ENCODE data around the gene PIGP. TPM values are rescaled to one million over a fixed set of nuclear protein-coding genes. Genes with fewer than 3 reads are reported as not detected.

PIGP gene
- total and polyA plus RNA-seq, 9 of the 15 experiments (the other 6 are each of a cell fraction or from before 2014, with no cell fraction given): 18.3 to 122 (median 35.6) TPM

GRCh38 chr21:37073417-37074196, 736 bp upstream of the PIGP start (continued):
- no peak for TF ChIP-seq SP2 (IDR thresholded peaks at IDR 0.05; ENCODE audit: extremely low read depth, low read depth, low read length, poor library complexity, severe bottlenecking)
- TF ChIP-seq ZBTB33 (CRISPR knock-in tag; IDR thresholded peaks at IDR 0.05): no peak
- TF ChIP-seq MTA3 (IDR thresholded peaks at IDR 0.05; ENCODE audit: borderline replicate concordance): peak; percentile 85
- TF ChIP-seq POLR3G (IDR thresholded peaks at IDR 0.05; ENCODE audit: extremely low read depth, insufficient read length, insufficient replicate concordance): no peak
- no peak for TF ChIP-seq NFE2L1 (tag; IDR thresholded peaks at IDR 0.05; ENCODE audit: borderline replicate concordance, low read depth)
- TF ChIP-seq RUNX1 (IDR thresholded peaks at IDR 0.05; ENCODE audit: low read depth): no peak
- no peak for TF ChIP-seq FOXJ2 (tag; IDR thresholded peaks at IDR 0.05)
- TF ChIP-seq STAT5A (IDR thresholded peaks at IDR 0.05; ENCODE audit: borderline replicate concordance, low read length): no peak
- TF ChIP-seq ZNF408 (CRISPR knock-in tag; IDR thresholded peaks at IDR 0.05; ENCODE audit: low read depth): no peak
- TF ChIP-seq MECOM (CRISPR knock-in tag; IDR thresholded peaks at IDR 0.05): no peak
- no peak for TF ChIP-seq ZNF121 (CRISPR knock-in tag; conservative IDR thresholded peaks at IDR 0.05)
- TF ChIP-seq DDX20 (tag; IDR thresholded peaks at IDR 0.05; ENCODE audit: low read depth): no peak
- TF ChIP-seq NR4A1 (CRISPR knock-in tag; IDR thresholded peaks at IDR 0.05): 0 out of 2 replicates have a peak, but pooled peaks have one; percentile 82
- TF ChIP-seq NR4A1 (tag; IDR thresholded peaks at IDR 0.05): 0 out of 2 replicates have a peak, but pooled peaks have one; percentile 7
- TF ChIP-seq TCF3 (CRISPR knock-in tag; IDR thresholded peaks at IDR 0.05): 0 out of 2 replicates have a peak, but pooled peaks have one; percentile 15
- no peak for TF ChIP-seq NR2F6 (CRISPR knock-in tag; IDR thresholded peaks at IDR 0.05)
- no peak for TF ChIP-seq THRA (IDR thresholded peaks at IDR 0.05)
- peak; percentile 91 for TF ChIP-seq EGR1 (conservative IDR thresholded peaks at IDR 0.05)
- TF ChIP-seq PYGO2 (tag; IDR thresholded peaks at IDR 0.05): no peak
- TF ChIP-seq ZNF589 (CRISPR knock-in tag; IDR thresholded peaks at IDR 0.05; ENCODE audit: low read depth): peak; percentile 22; the same call in 1 of the 2 replicates
- no peak for TF ChIP-seq LEF1 (IDR thresholded peaks at IDR 0.05)
- TF ChIP-seq KHSRP (IDR thresholded peaks at IDR 0.05): no peak
- no peak for TF ChIP-seq ATF4 (CRISPR knock-in tag; IDR thresholded peaks at IDR 0.05)
- peak; percentile 82 for TF ChIP-seq NKRF (IDR thresholded peaks at IDR 0.05; ENCODE audit: borderline replicate concordance)

Data from K562 (cell line).